HG03342 (cell line): Measurements from ENCODE around the gene PCDH9.

Experiments used
- ATAC-seq: cut with Tn5 transposase; IDR thresholded peaks from one replicate; pipeline ENCODE4 v1.9.1; 2021; ENCODE audit warnings: mild to moderate bottlenecking, moderate library complexity; ENCODE audit not compliant: unreplicated experiment

PCDH9 gene

GRCh38 chr13:66364346-66364745 lies 865.8 kb downstream of the PCDH9 start:
- ATAC-seq: no peak

DNA sequence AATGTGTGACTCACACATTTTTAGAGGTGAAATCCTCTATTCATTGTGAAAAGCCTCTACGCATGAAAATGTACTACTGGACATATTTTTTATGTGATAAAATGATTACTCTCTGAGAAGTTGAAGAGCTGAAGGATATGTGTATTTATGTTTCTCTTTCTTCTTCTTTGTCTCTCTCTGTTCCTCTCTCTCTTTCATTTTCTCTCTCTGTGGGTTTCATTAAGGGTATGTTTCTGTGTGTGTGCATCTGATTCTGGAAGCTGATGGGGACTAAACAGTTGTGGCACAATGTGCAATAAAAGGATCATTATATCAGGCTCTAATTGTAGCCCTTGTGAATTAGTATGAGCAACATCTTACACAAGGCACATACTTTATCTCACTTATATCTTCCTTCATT lies 867.7 kb downstream of the PCDH9 start:
- no peak for ATAC-seq

DNA sequence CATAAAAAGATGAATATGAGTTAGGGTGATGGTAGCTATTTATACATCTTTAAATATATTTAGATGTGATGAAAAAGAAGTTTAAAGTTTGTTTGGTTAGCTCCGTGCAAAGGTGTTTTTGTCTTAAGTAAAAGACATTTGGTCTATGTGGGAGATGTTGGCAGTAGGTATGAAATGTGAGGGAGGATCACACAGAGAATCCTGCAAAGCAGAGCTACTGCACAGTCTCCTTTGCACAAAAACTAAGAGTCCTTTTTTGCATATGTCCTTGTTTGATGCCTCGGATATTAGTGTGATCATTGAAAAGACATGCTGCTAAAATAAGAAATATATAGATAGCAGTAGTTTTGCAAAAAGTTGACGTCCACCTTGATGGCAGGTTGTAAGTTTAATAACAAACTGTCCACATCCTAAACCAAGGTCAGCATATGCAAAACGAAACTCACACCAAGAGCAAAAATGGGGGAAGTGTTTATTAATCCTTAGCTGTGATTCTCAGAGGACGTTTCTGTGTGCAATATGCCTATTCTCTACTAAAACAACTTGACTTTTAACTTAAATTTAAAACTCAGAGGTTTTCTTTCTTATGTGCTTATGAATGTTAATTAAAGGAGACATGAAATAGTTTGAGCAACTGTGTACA lies 870.1 kb downstream of the PCDH9 start:
- no peak for ATAC-seq

DNA sequence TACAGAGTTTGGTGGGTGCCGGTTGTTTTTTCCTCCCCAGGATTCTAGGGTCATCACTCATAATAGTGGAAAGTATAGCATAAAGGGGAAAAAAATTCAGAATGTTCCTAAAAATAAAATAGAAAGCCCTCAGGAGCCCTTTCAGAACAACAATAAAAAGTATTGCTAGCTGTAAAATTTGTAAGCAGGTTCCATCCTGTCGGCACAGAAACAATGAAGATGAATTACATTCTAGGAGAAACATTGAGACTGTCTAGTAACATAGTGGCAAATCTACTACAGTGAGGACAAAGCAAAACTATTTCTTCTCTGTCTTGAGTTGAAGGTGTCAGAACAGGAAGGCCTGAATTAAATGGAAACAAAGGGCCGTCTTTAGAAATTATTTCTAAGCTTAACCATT lies 870.7 kb downstream of the PCDH9 start:
- ATAC-seq: no peak

- ATAC-seq: no peak
Observed at GRCh38 chr13:66358564-66358963, 871.6 kb downstream of the PCDH9 start.

- ATAC-seq: no peak
Observed at GRCh38 chr13:66357463-66357862, 872.7 kb downstream of the PCDH9 start.

DNA sequence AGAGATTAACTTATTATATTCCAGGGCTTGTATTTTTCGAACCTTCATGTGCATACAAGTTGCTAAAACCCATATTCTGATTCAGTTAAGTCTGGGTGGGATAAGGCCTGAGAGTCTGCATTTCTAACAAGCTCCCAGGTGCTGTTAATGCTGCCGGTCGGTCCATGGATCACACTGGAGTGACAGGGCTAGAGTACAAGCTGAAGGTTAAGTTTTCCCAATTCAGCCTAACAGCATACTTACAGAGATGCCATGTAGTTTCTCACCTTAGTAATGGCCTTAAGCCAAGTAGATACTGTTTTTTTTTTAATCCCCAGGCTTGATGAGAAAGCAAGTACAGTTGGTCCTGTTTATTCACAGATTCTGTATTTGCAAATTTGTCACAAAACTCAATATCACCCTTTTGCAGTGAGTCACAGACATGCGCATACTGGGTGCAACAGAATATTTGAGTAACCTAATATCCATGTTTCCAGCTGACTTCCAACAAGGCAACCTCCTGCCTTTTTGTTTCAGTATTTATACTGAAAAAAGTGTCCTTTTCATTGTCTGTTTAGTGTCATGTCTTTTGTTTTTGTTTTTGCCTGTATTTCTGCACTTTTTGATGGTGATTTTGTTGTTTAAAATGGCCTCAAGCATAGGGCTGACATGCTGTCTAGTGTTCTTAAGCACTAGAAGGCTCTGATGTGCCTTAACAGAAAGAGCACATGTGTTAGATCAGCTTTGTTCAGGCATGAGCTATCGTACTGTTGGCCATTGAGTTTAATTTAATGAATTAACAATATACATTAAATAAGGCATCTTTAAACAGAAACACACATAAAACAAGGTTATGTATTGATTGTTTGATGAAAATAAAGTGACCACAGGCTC lies 875.0 kb downstream of the PCDH9 start:
- no peak for ATAC-seq

DNA sequence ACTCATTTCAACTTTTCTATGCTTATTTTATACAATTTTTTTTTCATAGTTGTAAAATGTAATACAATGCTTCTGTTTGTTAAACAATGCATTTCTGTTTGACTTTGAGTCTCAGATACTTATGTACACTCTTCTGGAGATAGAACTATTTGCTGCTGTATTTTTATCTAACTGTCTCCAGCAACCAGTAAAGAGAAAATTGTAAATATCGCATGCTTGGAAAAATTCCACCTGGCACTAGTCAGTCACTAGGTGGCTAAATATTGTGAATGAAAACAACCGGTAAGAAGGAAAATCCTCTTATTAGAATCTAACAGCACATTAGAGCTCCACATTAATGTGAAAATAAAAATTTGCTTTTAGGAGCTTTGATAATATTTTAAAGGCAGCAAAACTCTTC lies 876.5 kb downstream of the PCDH9 start:
- ATAC-seq: no peak

DNA sequence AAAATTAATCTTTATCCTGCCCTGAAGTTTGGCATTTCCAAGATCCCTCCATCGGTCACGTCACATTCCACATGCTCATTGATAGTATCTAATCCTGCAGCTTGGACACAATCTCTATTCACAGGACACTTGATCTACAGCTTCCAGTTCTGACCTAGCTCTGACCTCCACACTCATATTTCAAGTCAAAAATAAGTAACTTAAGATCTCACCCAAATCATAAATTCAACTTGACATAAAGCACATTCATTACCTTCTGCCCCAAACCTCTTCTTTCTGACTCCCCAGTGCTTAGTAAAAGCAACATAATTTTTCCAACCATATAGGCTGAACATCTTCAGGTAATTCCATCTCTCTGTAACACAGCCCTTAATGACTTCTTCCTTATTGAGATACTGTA lies 880.2 kb downstream of the PCDH9 start:
- no peak for ATAC-seq

DNA sequence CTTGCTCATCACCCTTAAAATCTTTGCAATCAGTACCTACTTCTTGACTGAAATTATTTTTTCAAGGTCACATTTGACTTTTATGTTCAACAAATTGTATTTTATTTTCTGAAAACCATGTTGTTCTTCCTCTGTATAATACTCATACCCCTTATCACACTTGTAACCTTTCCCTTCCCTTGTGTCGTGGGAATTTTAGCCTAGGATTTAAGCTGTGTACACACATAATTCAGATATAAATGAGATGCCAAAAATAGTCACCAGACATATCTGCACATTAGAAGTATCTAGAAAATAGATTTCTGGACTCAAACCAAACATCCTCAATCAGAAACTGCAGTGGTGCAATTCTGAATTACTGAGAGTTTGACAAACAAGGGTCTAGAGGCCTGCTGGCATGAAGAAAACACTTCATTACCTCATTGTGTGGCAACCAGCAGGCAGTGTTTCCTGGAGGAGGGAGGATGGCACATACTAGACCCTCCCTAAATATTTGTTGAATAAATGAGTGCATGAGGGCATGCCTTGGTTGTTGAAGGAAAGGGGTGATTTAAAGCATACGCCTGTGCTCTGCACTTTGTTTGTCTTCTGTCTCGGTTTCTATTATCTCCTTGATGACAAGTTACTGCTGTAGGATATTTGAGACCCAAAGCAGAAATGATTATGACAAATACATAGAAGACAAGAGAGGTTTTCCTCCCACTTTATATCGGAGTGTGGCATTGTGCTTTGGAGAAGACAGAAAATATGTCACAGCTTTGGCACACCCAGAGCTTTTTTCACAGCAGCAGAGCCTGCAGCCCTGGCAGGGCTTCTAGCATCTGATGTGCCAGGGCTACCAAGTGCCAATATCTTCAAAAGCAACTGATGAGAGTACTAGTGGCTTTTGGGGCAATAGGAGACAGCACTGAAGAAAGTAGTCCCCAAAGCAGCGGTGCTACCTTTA lies 881.1 kb downstream of the PCDH9 start:
- no peak for ATAC-seq

DNA sequence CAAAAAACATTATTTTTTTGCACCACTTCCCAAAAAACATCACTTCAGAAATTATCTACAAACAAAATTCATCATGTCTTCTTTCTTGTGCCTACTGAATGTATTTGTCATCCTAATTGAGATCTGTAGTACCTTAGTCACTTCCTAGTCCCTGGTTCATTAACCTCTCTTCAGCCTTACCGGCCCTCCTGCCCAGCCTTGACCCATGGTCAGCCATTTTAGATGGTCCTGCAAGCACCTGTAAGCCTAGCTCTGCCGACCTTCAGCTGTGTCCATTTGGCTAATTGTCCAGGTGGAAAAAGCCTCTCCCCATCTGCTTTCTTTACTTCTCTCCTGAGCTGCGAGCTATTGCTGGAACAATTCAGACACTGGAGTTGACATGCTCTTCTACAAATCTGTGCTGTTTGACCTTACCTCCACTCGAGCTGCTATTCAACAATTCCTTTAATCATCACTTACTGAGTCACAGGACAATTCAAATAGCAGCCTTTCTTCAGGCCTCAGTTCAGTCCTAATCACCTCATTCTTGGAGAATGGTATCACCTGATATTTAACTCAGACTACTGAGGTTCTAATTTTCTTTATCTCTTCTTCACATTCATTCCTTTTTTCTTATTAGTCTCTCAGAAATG lies 882.5 kb downstream of the PCDH9 start:
- no peak for ATAC-seq

GRCh38 chr13:66345971-66346370 lies 884.2 kb downstream of the PCDH9 start:
- ATAC-seq: no peak

- no peak for ATAC-seq
Observed at GRCh38 chr13:66345518-66345810, 884.7 kb downstream of the PCDH9 start.

DNA sequence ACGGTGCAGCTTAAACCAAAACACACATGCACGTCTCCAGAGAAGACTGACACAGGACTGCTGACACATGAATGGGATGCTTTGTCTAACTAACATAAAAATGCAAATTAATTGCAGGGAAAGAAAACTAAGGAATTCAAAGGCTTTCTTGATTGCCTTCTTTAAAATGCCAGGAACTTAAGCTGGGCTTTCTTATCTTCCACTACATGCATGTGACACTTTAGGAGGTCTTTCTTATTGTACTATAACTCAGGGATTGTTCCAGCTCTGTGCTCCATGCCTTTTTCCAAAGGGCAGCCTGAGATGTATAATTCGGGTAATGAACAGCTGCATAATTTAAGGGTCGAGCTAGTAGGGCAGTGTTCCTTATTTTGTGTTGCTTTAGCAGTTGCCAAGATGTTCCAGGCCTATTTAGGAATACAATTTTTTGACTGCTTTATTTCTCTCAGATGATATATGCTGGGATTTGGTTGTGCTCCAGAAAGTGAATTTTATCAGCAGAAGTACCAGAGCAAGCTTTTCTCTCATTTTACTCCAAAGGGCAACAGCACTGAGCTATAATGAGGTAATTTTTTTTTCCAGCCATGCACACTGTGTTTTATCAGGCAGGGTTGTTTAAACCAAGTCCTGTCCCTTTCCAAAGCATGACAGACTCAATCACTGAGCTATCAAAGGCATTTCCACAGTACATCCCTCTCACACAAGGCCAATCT lies 885.2 kb downstream of the PCDH9 start:
- ATAC-seq: no peak

DNA sequence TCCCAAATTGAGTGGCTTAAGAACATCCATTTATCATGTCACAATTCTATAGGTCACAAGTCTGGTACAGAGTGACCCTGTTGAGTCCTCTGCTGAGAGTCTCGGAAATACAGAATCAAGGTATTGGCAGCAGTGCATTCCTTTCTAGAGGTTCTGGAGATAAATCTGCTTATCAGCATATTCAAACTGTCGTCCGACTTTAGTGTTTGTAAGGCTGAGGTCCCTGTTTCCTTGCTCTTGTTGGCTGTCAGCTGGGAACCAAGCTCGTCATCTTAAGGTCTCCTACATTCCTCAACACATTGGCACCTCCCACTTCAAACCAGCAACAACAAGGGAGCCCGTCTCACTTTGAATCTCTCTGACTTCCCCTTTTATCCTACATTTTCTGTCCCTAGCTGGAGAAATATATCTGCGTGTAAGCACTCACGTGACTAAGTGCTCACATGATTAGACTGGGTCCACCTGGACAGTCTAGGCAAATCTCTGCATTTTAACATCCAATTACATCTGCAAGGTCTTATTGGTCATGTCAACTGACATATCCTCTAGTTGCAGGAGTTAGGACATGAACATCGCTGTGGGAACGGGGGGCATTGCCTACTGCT lies 886.8 kb downstream of the PCDH9 start:
- ATAC-seq: no peak

DNA sequence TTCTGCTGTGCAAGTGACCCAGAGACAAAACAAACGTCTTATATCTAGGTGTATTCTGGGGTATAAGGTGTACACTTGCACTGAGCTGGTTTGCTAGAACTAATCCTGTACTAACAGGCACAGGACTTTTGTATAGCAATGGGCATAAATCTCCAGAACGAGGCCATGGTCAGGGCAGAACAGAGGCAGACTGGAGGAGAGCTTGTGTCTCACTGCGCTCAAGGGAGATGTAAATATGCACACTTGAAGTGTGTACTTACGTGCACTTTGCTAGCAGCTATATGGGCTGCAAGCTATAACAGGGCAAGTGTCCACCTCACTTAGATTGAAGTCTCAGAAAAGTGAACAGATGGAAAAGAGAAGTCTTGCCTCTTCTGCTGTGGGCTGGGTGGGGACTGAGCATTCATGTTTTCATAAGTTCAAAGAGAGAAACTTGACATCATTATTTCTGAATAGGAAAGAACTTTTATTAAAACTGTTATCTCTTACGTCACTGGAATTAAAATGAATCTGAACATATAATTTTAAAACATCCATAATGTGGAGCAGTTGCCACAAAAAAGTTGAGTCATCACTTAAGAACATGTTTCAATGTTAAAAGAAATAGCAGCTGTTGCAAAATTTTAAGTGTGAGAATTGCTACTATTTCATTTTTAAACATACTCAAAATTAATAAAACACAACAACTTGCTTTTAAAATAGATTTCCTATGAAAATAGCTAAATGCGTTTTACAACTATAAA lies 888.3 kb downstream of the PCDH9 start:
- ATAC-seq: no peak

DNA sequence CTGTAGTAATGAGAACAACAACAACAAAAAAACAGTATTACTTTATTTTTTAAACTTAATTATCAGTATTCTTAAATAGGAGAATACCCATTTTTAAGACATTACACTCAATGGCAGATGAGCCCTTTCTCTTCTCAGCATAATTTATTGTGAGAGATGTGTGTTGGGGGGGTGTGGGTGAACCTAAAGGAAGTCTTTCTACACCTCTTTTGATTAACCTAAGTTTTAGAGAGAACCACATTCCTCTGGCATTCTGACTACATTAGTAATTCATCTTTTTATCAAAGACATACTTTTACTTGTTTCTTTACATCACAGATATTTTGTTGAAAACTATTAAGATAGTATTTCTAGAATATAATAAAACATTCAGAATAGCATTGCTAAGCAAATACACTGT lies 890.9 kb downstream of the PCDH9 start:
- no peak for ATAC-seq

GRCh38 chr13:66338542-66338941 lies 891.6 kb downstream of the PCDH9 start:
- ATAC-seq: no peak

- ATAC-seq: no peak
Observed at GRCh38 chr13:66335626-66336025, 894.5 kb downstream of the PCDH9 start.
